Measurements from ENCODE around the gene KLRC3. TPM values are rescaled to one million over a fixed set of nuclear protein-coding genes. Genes with fewer than 3 reads are reported as not detected.
"Not testable (repeated sequence)": the region's sequence is repeated elsewhere in the genome, so short reads cannot be mapped to it uniquely, and the experiment has no call there.

The KLRC3 gene
- not detected for total RNA-seq
- long read RNA-seq = 0 reads

GRCh38 chr12:10420334-10420733 lies at the start of gene KLRC3:
KLRC3 (minus strand) TSS chr12:10420595; CDS start chr12:10420550, 45 bp downstream.
- H3K27me3 ChIP-seq; H3K4me1 ChIP-seq; H3K9me3 ChIP-seq; ATAC-seq; H3K27ac ChIP-seq; DNase-seq; H3K4me3 ChIP-seq; intact Hi-C loops (cut with DNase I); H3K36me3 ChIP-seq: not testable (repeated sequence)
- 47% methylated on average over 1 of the region's 1 CpG for WGBS (ENCODE audit: insufficient coverage, low coverage, low lambda C conversion rate, missing lambda C conversion rate)

GRCh38 chr12:10469701-10470100 lies 49.3 kb upstream of the KLRC3 start:
- no peak for ATAC-seq
- WGBS (ENCODE audit: insufficient coverage, low coverage, low lambda C conversion rate, missing lambda C conversion rate) = 56% methylated on average over 1 of the region's 1 CpG
- H3K9me3 ChIP-seq = no peaks in the 10 kb centered on the region
- no peak for DNase-seq
- H3K4me3 ChIP-seq = no peak overlapping the region
- no peaks in the 10 kb centered on the region for H3K27me3 ChIP-seq
- no peaks in the 10 kb centered on the region for H3K36me3 ChIP-seq
- no peak overlapping the region for H3K27ac ChIP-seq
- no peaks in the 10 kb centered on the region for H3K4me1 ChIP-seq
- TF ChIP-seq POLR2A (IDR thresholded peaks at IDR 0.05) = no peak
- TF ChIP-seq, protein P1, sequence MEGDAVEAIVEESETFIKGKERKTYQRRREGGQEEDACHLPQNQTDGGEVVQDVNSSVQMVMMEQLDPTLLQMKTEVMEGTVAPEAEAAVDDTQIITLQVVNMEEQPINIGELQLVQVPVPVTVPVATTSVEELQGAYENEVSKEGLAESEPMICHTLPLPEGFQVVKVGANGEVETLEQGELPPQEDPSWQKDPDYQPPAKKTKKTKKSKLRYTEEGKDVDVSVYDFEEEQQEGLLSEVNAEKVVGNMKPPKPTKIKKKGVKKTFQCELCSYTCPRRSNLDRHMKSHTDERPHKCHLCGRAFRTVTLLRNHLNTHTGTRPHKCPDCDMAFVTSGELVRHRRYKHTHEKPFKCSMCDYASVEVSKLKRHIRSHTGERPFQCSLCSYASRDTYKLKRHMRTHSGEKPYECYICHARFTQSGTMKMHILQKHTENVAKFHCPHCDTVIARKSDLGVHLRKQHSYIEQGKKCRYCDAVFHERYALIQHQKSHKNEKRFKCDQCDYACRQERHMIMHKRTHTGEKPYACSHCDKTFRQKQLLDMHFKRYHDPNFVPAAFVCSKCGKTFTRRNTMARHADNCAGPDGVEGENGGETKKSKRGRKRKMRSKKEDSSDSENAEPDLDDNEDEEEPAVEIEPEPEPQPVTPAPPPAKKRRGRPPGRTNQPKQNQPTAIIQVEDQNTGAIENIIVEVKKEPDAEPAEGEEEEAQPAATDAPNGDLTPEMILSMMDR (IDR thresholded peaks at IDR 0.05) = no peak
- intact Hi-C loops (cut with DNase I) = no loop called here

- H3K27me3 ChIP-seq = no peaks in the 10 kb centered on the region
- WGBS (ENCODE audit: insufficient coverage, low coverage, low lambda C conversion rate, missing lambda C conversion rate) = no CpG with 5 or more reads among the region's 4 CpGs
- H3K4me1 ChIP-seq = no peaks in the 10 kb centered on the region
- H3K4me3 ChIP-seq = no peak overlapping the region
- TF ChIP-seq POLR2A (IDR thresholded peaks at IDR 0.05) = no peak
- TF ChIP-seq, protein P1 (IDR thresholded peaks at IDR 0.05) = no peak
- ATAC-seq (no peak), DNase-seq (no peak)
- H3K27ac ChIP-seq = no peak overlapping the region
- no peaks in the 10 kb centered on the region for H3K36me3 ChIP-seq
- H3K9me3 ChIP-seq = no peaks in the 10 kb centered on the region
- intact Hi-C loops (cut with DNase I) = no loop called here
Measured at GRCh38 chr12:10466311-10466710, 45.9 kb upstream of the KLRC3 start.

- Histone ChIP-seq H3K4me3 (no peak overlapping the region), H3K27ac (no peak overlapping the region), H3K36me3 (no peaks in the 10 kb centered on the region), H3K27me3 (no peaks in the 10 kb centered on the region), H3K4me1 (no peaks in the 10 kb centered on the region), H3K9me3 (no peaks in the 10 kb centered on the region)
- 100% methylated on average over 1 of the region's 3 CpGs for WGBS (ENCODE audit: insufficient coverage, low coverage, low lambda C conversion rate, missing lambda C conversion rate)
- ATAC-seq = no peak
- intact Hi-C loops (cut with DNase I) = no loop called here
- TF ChIP-seq, protein P1 (IDR thresholded peaks at IDR 0.05) = no peak
- no peak for TF ChIP-seq POLR2A (IDR thresholded peaks at IDR 0.05)
- no peak for DNase-seq
Measured at GRCh38 chr12:10457760-10458159, 37.4 kb upstream of the KLRC3 start.

DNA sequence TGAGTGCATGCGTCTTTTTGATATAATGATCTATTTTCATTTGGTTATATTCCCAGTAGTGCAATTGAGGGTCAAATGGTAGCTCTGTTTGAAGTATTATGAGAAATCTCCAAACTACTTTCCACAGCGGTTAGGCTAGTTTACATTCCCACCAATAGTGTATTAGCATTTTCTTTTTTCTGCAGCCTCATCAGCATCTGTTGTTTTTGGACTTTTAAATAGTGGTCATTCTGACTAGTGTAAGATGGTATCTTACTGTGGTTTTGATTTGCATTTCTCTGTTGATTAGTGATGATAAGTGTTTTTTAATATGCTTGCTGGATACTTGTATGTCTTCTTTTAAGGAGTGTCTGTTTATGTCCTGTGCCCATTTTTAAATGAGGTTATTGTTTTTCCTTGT lies 36.5 kb upstream of the KLRC3 start:
- no peaks in the 10 kb centered on the region for H3K4me1 ChIP-seq
- no peaks in the 10 kb centered on the region for H3K27me3 ChIP-seq
- H3K4me3 ChIP-seq = no peak overlapping the region
- H3K9me3 ChIP-seq = no peaks in the 10 kb centered on the region
- no peaks in the 10 kb centered on the region for H3K36me3 ChIP-seq
- WGBS (ENCODE audit: insufficient coverage, low coverage, low lambda C conversion rate, missing lambda C conversion rate) = 76% methylated on average over 2 of the region's 2 CpGs
- ATAC-seq (no peak), DNase-seq (no peak)
- no peak overlapping the region for H3K27ac ChIP-seq
- no peak for TF ChIP-seq POLR2A (IDR thresholded peaks at IDR 0.05)
- TF ChIP-seq, protein P1 (IDR thresholded peaks at IDR 0.05) = no peak
- intact Hi-C loops (cut with DNase I) = no loop called here

Measured in right lobe of liver (tissue), 6 donors.